ENCODE data around the gene ANKRD63. TPM values are rescaled to one million over a fixed set of nuclear protein-coding genes. Genes with fewer than 3 reads are reported as not detected.

Gene ANKRD63
- total and polyA plus RNA-seq, 9 donors: 0.27 TPM; not detected in 8

- no peaks in the 10 kb centered on the region for H3K36me3 ChIP-seq
- H3K27ac ChIP-seq: no peak overlapping the region
- no peak for TF ChIP-seq CTCF (IDR thresholded peaks at IDR 0.05)
- TF ChIP-seq POLR2A (IDR thresholded peaks at IDR 0.05): no peak
- no peak for TF ChIP-seq EP300 (IDR thresholded peaks at IDR 0.05)
- H3K4me1 ChIP-seq (ENCODE audit: insufficient read depth): peaks cover 16% of the 10 kb centered on the region
- H3K9me3 ChIP-seq: no peaks in the 10 kb centered on the region
- DNase-seq: no peak
- WGBS, 3 donors: 69 to 73% (median 71%) methylated on average over 6 of the region's 6 CpGs
- intact Hi-C loops (cut with DNase I): no loop called here
- no peak overlapping the region for H3K4me3 ChIP-seq
- no peaks in the 10 kb centered on the region for H3K27me3 ChIP-seq
Measured at GRCh38 chr15:40327457-40327856, 44.6 kb upstream of the ANKRD63 start.

- Histone ChIP-seq H3K27me3 (no peaks in the 10 kb centered on the region), H3K4me3 (no peak overlapping the region), H3K27ac (no peak overlapping the region), H3K36me3 (no peaks in the 10 kb centered on the region), H3K9me3 (no peaks in the 10 kb centered on the region), H3K4me1 (ENCODE audit: insufficient read depth) (peaks cover 15% of the 10 kb centered on the region)
- intact Hi-C loops (cut with DNase I): no loop called here
- no peak for DNase-seq
- WGBS, 3 donors: 88 to 98% (median 96%) methylated on average over 2 of the region's 2 CpGs
- TF ChIP-seq CTCF (IDR thresholded peaks at IDR 0.05) (no peak), POLR2A (IDR thresholded peaks at IDR 0.05) (no peak)
Measured at GRCh38 chr15:40325700-40326099, 42.8 kb upstream of the ANKRD63 start.

GRCh38 chr15:40325188-40325587 lies 42.3 kb upstream of the ANKRD63 start:
- Histone ChIP-seq H3K36me3 (no peaks in the 10 kb centered on the region), H3K4me3 (peak overlapping the region; percentile 80), H3K27me3 (no peaks in the 10 kb centered on the region), H3K9me3 (no peaks in the 10 kb centered on the region), H3K4me1 (ENCODE audit: insufficient read depth) (peaks cover 13% of the 10 kb centered on the region), H3K27ac (no peak overlapping the region)
- whole genome bisulfite sequencing, 3 donors: 68 to 85% (median 80%) methylated on average over 2 of the region's 2 CpGs
- TF ChIP-seq CTCF (IDR thresholded peaks at IDR 0.05): no peak
- TF ChIP-seq POLR2A (IDR thresholded peaks at IDR 0.05): no peak
- no peak for TF ChIP-seq EP300 (IDR thresholded peaks at IDR 0.05)
- intact Hi-C loops (cut with DNase I): no loop called here
- DNase-seq: no peak

- peak in 3 of 5 donors; percentile 39 to 67 (median 61) for DNase-seq
Measured at GRCh38 chr15:40323953-40324937, 41.4 kb upstream of the ANKRD63 start.

More at GRCh38 chr15:40323953-40324937, 41.4 kb upstream of the ANKRD63 start:
- Histone ChIP-seq H3K27ac (peak overlapping the region; percentile 37 to 72), H3K27me3 (no peaks in the 10 kb centered on the region), H3K9me3 (no peaks in the 10 kb centered on the region), H3K4me3 (peak overlapping the region; percentile 80), H3K36me3 (no peaks in the 10 kb centered on the region), H3K4me1 (ENCODE audit: insufficient read depth) (peaks cover 11% of the 10 kb centered on the region)
- intact Hi-C loops (cut with DNase I): loop anchor here in 1 of 4 donors (5.0 kb wide), 1 partner anchor 33 kb away; the partner anchor contains the start of gene DISP2
- 2 to 3% (median 2%) methylated on average over 31 to 100 of the region's 101 CpGs for WGBS, 3 donors
- TF ChIP-seq CTCF (IDR thresholded peaks at IDR 0.05) (no peak), EP300 (IDR thresholded peaks at IDR 0.05) (no peak), POLR2A (IDR thresholded peaks at IDR 0.05) (no peak)

All from ovary (tissue), 9 donors.